Astrocyte of the spinal cord (primary cell): ENCODE data around the gene EFCAB13.

Experiments used
- DNase-seq: peaks from one replicate; pipeline ENCODE4 v3.0.0; 2011; ENCODE audit warnings: low read depth, low spot score
- H3K4me3 ChIP-seq: 2 replicates; pipeline ENCODE4 v1.5.1; 2011; ENCODE audit warnings: low read depth, mild to moderate bottlenecking, low read length, moderate library complexity
- CTCF ChIP-seq: IDR thresholded peaks from 2 replicates; pipeline ENCODE4 v1.5.1; 2012; ENCODE audit warnings: low read depth, mild to moderate bottlenecking, low read length, inconsistent platforms
- in situ Hi-C: cut with HindIII; loops from 2 replicates; pipeline ENCODE4 v1.10.0; 2017; ENCODE audit warnings: low sequenced_read_pairs

The EFCAB13 gene, protein sequence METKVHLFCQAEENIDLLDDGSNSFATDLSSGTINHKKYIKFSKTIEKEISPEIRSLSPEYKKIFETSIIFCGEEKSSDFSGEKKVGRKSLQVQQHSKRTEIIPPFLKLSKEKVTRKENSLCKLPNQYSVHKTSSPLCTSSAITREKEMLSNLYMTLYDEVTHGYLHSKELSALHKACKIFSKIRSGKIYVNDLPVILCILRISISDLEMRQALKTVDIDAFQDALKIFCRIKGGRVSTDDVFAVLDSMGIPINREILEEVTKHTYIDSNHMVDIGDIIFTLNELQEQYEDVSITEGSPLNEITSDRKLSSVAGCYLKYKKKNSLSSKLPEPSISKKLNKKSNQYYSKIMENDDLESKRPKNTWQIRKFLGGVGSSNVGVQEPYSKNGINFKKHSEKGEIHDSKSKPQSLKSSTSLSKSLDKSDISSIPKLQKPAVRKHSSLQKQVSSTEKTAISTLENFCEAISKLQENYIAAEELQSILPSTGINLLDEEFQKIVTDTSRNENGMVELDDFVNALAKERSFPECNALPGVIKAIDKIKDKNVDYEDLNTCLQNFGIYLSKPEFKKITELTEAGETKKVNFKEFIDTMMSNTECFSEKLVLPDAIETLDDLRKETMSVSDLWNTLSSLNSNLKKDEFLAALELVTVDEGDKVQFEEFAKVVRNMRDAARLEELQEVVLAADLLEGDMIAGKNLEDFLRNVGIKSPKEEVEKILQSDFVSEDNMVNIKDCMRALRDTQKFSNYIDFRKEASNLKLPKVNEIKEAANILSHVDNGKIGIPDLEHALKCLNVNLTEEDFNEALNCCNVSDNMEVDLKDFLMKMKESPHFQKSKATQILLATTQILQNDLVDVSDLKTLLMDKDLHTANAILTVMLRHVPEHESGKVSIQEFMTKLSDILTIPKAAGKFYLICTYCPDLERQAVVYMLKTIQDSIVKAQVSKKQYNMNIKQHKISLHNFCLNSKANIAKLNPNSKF

GRCh38 chr17:47323382-47324223 is at the start of gene EFCAB13:
TSS of gene EFCAB13 (plus strand) at chr17:47323955. CDS start at chr17:47328354, 4,399 bp downstream.
- TF ChIP-seq CTCF, result no peak
- H3K4me3 ChIP-seq, result peak within 1 kb of the TSS; percentile 66
- DNase-seq, result peak; percentile 82
- in situ Hi-C loops, result no loop called here

DNA sequence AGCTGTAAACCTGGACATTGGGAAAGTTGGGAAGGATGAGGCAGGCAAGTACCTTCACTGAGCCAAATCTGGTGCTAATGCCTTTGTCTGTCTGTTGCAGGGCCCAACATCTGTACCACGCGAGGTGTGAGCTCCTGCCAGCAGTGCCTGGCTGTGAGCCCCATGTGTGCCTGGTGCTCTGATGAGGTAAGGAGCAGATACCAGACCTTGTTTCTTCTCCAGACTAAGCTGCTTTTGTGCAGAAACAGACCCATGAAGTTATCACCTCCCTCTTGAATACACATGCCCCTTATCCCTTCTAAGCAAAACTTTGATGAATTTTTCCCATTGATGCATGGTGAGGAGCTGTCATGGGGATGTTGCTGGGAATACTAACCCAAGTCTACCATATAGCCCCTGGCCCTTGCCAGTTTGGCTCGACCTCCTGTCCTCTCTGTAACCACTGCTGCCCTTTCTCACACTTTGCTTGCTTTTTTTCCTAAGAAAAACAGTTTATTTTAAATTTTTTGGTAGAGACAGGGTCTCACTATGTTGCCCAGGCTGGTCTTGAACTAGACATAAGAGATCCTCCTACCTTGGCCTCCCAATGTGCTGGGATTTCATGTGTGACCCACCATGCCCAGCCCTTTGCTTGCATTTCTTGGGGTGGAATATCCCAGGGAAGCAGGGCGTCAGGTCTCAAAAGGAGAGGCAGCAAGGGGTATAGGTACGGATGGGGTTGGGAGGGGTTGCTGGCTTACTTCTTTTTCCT is 49.3 kb upstream of the EFCAB13 start:
- in situ Hi-C loops, result no loop called here
- no peak overlapping the region for H3K4me3 ChIP-seq
- no peak for DNase-seq
- no peak for TF ChIP-seq CTCF

DNA sequence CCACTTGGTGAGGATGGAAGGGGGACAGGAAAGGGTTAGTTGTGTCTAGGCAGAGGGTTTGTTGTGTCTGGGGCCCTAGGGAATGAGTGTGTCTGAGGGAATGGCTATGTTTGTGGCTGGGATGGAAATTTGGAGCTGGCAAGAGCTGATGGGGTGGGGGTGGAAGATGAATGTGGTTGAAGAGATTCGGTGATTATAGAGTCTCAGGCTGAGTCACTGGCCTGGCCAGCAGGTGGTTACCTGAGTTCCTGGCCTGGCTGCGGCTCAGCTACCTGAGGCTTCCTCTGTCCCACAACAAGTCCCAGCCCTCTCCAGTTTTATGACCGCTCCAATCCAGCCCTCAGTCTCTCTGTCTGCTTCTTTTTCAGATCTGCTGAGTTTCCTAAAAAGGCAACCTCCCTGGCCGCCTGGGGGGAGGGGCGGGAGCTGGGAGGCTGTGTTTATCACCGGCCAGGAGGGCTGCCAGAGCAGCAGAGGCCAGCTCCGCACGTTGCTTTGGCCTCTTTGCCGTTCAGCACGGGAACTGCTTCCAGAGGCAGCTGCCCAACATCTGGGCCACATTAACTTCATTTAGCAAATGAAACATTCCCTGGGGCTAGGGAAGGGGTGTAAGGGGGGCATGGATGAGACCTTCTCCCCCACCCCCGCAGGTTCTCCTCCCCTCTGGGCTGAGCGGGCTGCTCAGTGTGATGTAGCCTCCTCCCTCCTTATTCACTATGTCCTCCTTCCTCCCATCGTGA is 48.3 kb upstream of the EFCAB13 start:
- in situ Hi-C loops, result no loop called here
- H3K4me3 ChIP-seq, result no peak overlapping the region
- peak; percentile 83 for DNase-seq
- TF ChIP-seq CTCF, result no peak

DNA sequence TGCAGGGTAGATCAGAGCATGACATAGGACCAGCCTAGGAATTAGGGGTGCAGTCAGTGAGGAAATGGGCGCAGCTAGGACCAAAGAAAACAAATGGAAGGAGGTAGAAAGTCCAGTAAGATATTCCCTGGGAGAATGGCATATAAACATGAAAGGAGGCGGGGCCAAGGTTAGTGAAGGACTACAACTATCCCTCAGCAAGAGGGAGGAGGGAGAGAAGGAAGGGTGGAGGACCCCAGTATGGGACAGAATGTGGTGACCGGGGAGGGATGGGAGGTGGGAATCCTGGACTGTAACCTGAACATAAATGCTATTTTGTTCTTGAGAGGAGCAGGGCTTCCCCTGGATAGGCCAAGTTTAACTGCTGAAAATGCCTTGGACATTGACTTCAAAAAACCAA is 47.3 kb upstream of the EFCAB13 start:
- in situ Hi-C loops, result no loop called here
- DNase-seq, result no peak
- no peak for TF ChIP-seq CTCF
- H3K4me3 ChIP-seq, result no peak overlapping the region

DNA sequence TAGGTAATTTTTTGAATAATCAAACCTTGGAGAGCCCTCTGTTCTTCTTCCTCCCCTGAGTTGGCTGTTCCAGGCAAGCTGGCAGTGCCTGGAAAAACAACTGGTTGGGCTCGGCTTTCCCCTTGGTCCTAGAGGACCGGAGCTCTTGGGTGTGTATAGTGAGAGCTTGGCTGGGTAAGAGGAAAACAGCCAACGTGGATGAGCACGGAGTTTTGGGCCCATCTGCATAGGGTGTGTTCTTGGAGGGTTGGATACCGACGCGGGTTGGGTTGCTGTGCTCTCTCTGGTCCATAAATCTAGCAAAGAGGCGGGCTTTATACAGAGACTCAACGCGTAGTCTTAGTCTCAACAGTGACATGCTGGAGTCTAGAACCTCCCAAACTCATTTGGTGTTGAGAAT is 46.9 kb upstream of the EFCAB13 start:
- in situ Hi-C loops, result no loop called here
- TF ChIP-seq CTCF, result no peak
- DNase-seq, result peak; percentile 85
- H3K4me3 ChIP-seq, result no peak overlapping the region
